HepG2 (cell line): ENCODE measurements around the gene LMAN2. TPM values are rescaled to one million over a fixed set of nuclear protein-coding genes. Genes with fewer than 3 reads are reported as not detected.

Experiments used
- AGO2 ChIP-seq: fragments of 200-400 bp; formaldehyde crosslinking; optimal IDR thresholded peaks from 2 replicates; pipeline ENCODE3; 2017; ENCODE audit warnings: mild to moderate bottlenecking, low read depth, low read length, moderate library complexity
- ATF7-NPFF ChIP-seq: sonication (generic); formaldehyde crosslinking; IDR thresholded peaks from 2 replicates; pipeline ENCODE4 v1.8.1; 2023; ENCODE audit warnings: mild to moderate bottlenecking, low read depth, missing genetic modification reagents, moderate library complexity
- ATRX ChIP-seq: sonication (generic); formaldehyde crosslinking; IDR thresholded peaks from 2 replicates; pipeline ENCODE4 v1.4.0; 2020; ENCODE audit warnings: missing genetic modification reagents, borderline replicate concordance
- CC2D1A ChIP-seq: sonication (generic); formaldehyde crosslinking; IDR thresholded peaks from 2 replicates; pipeline ENCODE4 v1.8.1; 2023; ENCODE audit warnings: mild to moderate bottlenecking, missing genetic modification reagents
- FOXP1 ChIP-seq, 2 experiments: fragments of 450-650 bp in 1 of 2; IDR thresholded peaks; 2 replicates each; pipeline ENCODE4 v1.6.1; 2017 to 2018; ENCODE audit warnings: antibody characterized with exemption in 1 of 2
- MZF1 ChIP-seq: sonication (generic); formaldehyde crosslinking; IDR thresholded peaks from 2 replicates; pipeline ENCODE4 v1.8.1; 2023; ENCODE audit warnings: mild to moderate bottlenecking, missing genetic modification reagents, borderline replicate concordance
- NFYC ChIP-seq: IDR thresholded peaks from 2 replicates; pipeline ENCODE4 v1.6.1; 2016; ENCODE audit warnings: missing genetic modification reagents, missing compliant biosample characterization
- NR2F2 ChIP-seq: IDR thresholded peaks from 2 replicates; pipeline ENCODE4 v1.6.1; 2012; ENCODE audit warnings: low read depth, inconsistent platforms, borderline replicate concordance
- RCOR2 ChIP-seq: IDR thresholded peaks from 2 replicates; pipeline ENCODE4 v1.6.1; 2016; ENCODE audit warnings: missing biosample characterization, missing genetic modification reagents
- RNF2 ChIP-seq: fragments of 450-650 bp; conservative IDR thresholded peaks from 2 replicates; pipeline ENCODE4 v1.6.1; 2016; ENCODE audit warnings: low read depth
- SUZ12 ChIP-seq: fragments of 150-350 bp; IDR thresholded peaks from 2 replicates; pipeline ENCODE4 v1.6.1; 2014; ENCODE audit warnings: low read depth, low read length
- YEATS4 ChIP-seq: sonication (generic); formaldehyde crosslinking; IDR thresholded peaks from 2 replicates; pipeline ENCODE4 v1.4.0; 2020; ENCODE audit warnings: missing genetic modification reagents, borderline replicate concordance
- ZMYM2 ChIP-seq: sonication (generic); formaldehyde crosslinking; IDR thresholded peaks from 2 replicates; pipeline ENCODE4 v1.8.0; 2022; ENCODE audit warnings: mild to moderate bottlenecking, missing genetic modification reagents
- ZNF143 ChIP-seq: sonication (generic); formaldehyde crosslinking; IDR thresholded peaks from 2 replicates; pipeline ENCODE4 v1.4.0; 2020; ENCODE audit warnings: missing genetic modification reagents
- ZNF232 ChIP-seq: sonication (generic); formaldehyde crosslinking; IDR thresholded peaks from 2 replicates; pipeline ENCODE4 v1.4.0; 2020; ENCODE audit warnings: missing genetic modification reagents, borderline replicate concordance
- ZNF296 ChIP-seq: sonication (generic); formaldehyde crosslinking; conservative IDR thresholded peaks from 2 replicates; pipeline ENCODE4 v1.5.0; 2020; ENCODE audit warnings: mild to moderate bottlenecking, missing genetic modification reagents
- ZNF317 ChIP-seq: sonication (generic); formaldehyde crosslinking; IDR thresholded peaks from 2 replicates; pipeline ENCODE4 v1.5.0; 2020; ENCODE audit warnings: mild to moderate bottlenecking, missing genetic modification reagents
- ZNF737 ChIP-seq: sonication (generic); formaldehyde crosslinking; IDR thresholded peaks from 2 replicates; pipeline ENCODE4 v1.5.0; 2020; ENCODE audit warnings: missing genetic modification reagents, mild to moderate bottlenecking, borderline replicate concordance
- ZNF761 ChIP-seq: sonication (generic); formaldehyde crosslinking; conservative IDR thresholded peaks from 2 replicates; pipeline ENCODE4 v1.4.0; 2020; ENCODE audit warnings: mild to moderate bottlenecking, missing genetic modification reagents
- ZNF839 ChIP-seq: sonication (generic); formaldehyde crosslinking; IDR thresholded peaks from 2 replicates; pipeline ENCODE4 v1.4.0; 2020; ENCODE audit warnings: missing genetic modification reagents, mild to moderate bottlenecking, borderline replicate concordance
- polyA plus RNA-seq, 8 experiments: library from polyadenylated mRNA; depleted of rRNA in 3 of 8; stranded (reverse) in 7 of 8; unstranded in 1 of 8; fragments of >200 nt; fragmentation: Illumina TruSeq in 4 of 8; extraction: Trizol in 4 of 8; gene quantifications; 2 replicates each; pipeline versions ENCODE4 v1.2.1 to v1.2.3, GENCODE V29; 2011 to 2016; ENCODE audit warnings: low read depth in 4 of 8, missing spikeins in 1 of 8, mixed read lengths in 1 of 8; ENCODE audit not compliant: insufficient read depth in 1 of 8
- total RNA-seq, 5 experiments: library from RNA; depleted of rRNA; stranded (reverse); fragments of >200 nt; fragmentation: Illumina TruSeq; extraction: Trizol; gene quantifications; 2 replicates each; pipeline ENCODE4 v1.2.3, GENCODE V29; 2016; ENCODE audit warnings: low read depth in 1 of 5
- TF ChIP-seq, protein P1 (sequence below): sonication (generic); formaldehyde crosslinking; IDR thresholded peaks from 2 replicates; pipeline ENCODE4 v1.4.0; 2020; ENCODE audit warnings: missing genetic modification reagents
- TF ChIP-seq, protein P2 (sequence below), 2 experiments: sonication (generic) in 1 of 2; formaldehyde crosslinking in 1 of 2; IDR thresholded peaks; 2 replicates each; pipeline versions ENCODE4 v1.5.1 to v1.6.1; 2011 to 2020; ENCODE audit warnings: borderline replicate concordance in 1 of 2, low read depth in 1 of 2, low read length in 1 of 2, mild to moderate bottlenecking in 1 of 2, missing genetic modification reagents in 1 of 2, moderate library complexity in 1 of 2
- TF ChIP-seq, protein P3 (sequence below): sonication (generic); formaldehyde crosslinking; IDR thresholded peaks from 2 replicates; pipeline ENCODE4 v1.4.0; 2020; ENCODE audit warnings: missing genetic modification reagents

Gene LMAN2
- total and polyA plus RNA-seq, 2 of the 13 experiments (the other 11 are each of a cell fraction or from before 2014, with no cell fraction given), result 191 to 197 TPM

DNA sequence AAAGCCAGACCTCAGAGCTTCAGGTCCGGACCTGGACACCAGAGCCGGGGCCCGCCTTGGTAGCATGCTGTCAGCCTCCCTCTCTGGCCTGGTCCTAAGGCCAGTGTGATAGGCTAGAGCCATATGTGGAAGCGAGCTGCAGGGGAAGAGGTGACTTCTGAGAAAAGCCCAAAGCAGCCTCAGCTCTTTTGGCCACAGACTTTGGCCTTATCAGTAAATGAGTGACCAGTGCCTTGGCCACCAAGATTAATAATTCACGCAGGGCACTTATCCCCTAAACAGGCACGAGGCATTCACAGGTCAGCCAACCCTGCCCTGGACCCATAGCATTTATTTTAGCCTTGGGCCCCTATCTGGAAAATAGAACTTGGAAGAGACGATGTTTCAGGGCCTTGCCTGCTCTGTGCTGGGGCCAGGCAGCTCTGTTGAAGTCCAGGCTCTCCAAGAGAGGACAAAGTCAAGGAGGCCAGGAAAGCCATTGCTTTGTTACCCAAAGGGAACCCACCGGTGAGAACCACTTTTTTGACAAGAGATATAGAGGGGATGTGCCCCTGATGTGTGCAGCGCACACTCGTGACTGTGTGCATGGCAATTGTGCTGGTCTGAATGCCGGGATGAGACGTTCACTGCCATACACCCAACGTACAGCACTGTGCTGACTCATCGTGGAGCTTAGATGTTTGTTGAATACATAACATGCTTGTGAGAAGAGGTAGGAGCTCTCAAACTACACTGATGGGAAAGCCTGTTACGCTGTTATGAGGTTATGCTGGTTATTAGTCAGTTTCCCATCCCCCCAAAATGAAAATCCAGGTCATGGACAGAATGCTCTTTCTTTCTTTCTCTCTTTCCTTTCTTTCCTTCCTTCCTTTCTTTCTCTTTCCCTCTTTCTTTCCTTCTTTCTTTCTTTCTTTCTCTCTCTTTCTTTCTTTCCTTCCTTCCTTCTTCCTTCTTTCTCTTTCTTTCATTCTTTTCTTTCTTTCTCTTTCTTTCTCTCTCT lies 27.7 kb upstream of the LMAN2 start (continued):
- peak; percentile 60; the same call in 1 of the 2 replicates for TF ChIP-seq ZNF232 (CRISPR knock-in tag)
- TF ChIP-seq RCOR2, result no peak; the same call in 1 of the 2 replicates
- TF ChIP-seq FOXP1 (IDR thresholded peaks at IDR 0.05), result 0 out of 2 replicates have a peak, but pooled peaks have one; percentile 25
- TF ChIP-seq FOXP1 (CRISPR knock-in tag; IDR thresholded peaks at IDR 0.05), result no peak
- no peak for TF ChIP-seq ZNF839 (CRISPR knock-in tag)
- TF ChIP-seq SUZ12, result no peak
- no peak for TF ChIP-seq RNF2
- TF ChIP-seq ZNF296 (CRISPR knock-in tag), result 0 out of 2 replicates have a peak, but pooled peaks have one; percentile 39
- TF ChIP-seq ZNF761 (CRISPR knock-in tag), result no peak
- TF ChIP-seq, protein P1, sequence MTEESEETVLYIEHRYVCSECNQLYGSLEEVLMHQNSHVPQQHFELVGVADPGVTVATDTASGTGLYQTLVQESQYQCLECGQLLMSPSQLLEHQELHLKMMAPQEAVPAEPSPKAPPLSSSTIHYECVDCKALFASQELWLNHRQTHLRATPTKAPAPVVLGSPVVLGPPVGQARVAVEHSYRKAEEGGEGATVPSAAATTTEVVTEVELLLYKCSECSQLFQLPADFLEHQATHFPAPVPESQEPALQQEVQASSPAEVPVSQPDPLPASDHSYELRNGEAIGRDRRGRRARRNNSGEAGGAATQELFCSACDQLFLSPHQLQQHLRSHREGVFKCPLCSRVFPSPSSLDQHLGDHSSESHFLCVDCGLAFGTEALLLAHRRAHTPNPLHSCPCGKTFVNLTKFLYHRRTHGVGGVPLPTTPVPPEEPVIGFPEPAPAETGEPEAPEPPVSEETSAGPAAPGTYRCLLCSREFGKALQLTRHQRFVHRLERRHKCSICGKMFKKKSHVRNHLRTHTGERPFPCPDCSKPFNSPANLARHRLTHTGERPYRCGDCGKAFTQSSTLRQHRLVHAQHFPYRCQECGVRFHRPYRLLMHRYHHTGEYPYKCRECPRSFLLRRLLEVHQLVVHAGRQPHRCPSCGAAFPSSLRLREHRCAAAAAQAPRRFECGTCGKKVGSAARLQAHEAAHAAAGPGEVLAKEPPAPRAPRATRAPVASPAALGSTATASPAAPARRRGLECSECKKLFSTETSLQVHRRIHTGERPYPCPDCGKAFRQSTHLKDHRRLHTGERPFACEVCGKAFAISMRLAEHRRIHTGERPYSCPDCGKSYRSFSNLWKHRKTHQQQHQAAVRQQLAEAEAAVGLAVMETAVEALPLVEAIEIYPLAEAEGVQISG (CRISPR knock-in tag), result peak; percentile 80
- no peak for TF ChIP-seq NFYC (CRISPR knock-in tag)
- TF ChIP-seq, protein P2, sequence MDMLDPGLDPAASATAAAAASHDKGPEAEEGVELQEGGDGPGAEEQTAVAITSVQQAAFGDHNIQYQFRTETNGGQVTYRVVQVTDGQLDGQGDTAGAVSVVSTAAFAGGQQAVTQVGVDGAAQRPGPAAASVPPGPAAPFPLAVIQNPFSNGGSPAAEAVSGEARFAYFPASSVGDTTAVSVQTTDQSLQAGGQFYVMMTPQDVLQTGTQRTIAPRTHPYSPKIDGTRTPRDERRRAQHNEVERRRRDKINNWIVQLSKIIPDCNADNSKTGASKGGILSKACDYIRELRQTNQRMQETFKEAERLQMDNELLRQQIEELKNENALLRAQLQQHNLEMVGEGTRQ (IDR thresholded peaks at IDR 0.05; ENCODE audit: low read depth, low read length), result no peak
- TF ChIP-seq, protein P2 (CRISPR knock-in tag; IDR thresholded peaks at IDR 0.05; ENCODE audit: borderline replicate concordance), result peak; percentile 34
- no peak for TF ChIP-seq ZMYM2
- no peak for TF ChIP-seq CC2D1A (CRISPR knock-in tag)
- peak; percentile 61; the same call in 1 of the 2 replicates for TF ChIP-seq ZNF317 (CRISPR knock-in tag)
- TF ChIP-seq, protein P3, sequence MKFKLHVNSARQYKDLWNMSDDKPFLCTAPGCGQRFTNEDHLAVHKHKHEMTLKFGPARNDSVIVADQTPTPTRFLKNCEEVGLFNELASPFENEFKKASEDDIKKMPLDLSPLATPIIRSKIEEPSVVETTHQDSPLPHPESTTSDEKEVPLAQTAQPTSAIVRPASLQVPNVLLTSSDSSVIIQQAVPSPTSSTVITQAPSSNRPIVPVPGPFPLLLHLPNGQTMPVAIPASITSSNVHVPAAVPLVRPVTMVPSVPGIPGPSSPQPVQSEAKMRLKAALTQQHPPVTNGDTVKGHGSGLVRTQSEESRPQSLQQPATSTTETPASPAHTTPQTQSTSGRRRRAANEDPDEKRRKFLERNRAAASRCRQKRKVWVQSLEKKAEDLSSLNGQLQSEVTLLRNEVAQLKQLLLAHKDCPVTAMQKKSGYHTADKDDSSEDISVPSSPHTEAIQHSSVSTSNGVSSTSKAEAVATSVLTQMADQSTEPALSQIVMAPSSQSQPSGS (CRISPR knock-in tag), result peak; percentile 46
- no peak for TF ChIP-seq ZNF143 (CRISPR knock-in tag)
- no peak; the same call in 1 of the 2 replicates for TF ChIP-seq NR2F2
- peak; percentile 74 for TF ChIP-seq YEATS4 (CRISPR knock-in tag)
- no peak for TF ChIP-seq MZF1 (CRISPR knock-in tag)
- TF ChIP-seq ATRX (CRISPR knock-in tag), result no peak
- peak; percentile 36; the same call in 1 of the 2 replicates for TF ChIP-seq ZNF737 (CRISPR knock-in tag)
- TF ChIP-seq ATF7-NPFF (CRISPR knock-in tag), result peak; percentile 65
- TF ChIP-seq AGO2, result no peak
